Measurements from ENCODE around the gene PIWIL4.
"Not testable (repeated sequence)": the region's sequence is repeated elsewhere in the genome, so short reads cannot be mapped to it uniquely, and the experiment has no call there.

PIWIL4 gene

DNA sequence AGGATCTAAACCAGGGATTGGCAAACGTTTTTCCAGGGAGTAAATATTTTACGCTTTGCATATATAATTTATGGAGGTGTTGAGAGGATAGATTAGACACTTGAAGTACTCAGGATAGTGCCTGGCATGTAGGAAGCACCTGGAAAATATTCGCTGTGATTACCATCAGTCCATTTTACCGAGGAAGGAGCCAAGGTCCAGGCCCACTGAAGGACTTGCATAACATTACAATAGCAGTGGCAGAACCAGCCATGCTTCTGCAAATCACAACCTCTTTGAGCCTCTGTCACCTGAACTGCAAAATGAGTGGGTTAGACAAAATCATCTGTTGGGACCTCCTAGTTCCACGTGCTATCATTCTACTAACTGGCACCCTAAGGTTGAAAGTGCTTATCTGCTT lies 18.0 kb upstream of the PIWIL4 start:
- DNase-seq, result no peak

DNA sequence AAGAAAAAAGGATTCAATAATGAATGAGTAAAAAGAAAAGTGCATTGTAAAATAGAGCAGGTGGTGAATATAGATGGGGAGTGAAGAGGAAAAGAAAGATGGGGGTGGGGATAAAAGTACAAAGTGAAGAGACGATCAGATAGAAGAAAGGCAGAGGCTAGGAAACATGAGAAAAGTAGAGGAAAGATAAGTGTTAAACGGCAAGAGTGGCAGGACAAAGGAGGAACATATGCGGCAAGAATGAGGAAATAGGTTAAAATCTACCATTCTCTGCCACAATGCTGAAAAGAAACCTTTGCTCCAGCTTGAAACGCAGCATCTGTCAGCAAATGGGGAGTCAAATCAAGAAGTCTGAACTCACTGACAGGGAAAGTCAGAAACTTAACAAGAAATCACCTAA lies 16.7 kb upstream of the PIWIL4 start:
- DNase-seq, result no peak

- peak; percentile 10 for DNase-seq
Measured at GRCh38 chr11:94553938-94554337, 13.2 kb upstream of the PIWIL4 start.

DNA sequence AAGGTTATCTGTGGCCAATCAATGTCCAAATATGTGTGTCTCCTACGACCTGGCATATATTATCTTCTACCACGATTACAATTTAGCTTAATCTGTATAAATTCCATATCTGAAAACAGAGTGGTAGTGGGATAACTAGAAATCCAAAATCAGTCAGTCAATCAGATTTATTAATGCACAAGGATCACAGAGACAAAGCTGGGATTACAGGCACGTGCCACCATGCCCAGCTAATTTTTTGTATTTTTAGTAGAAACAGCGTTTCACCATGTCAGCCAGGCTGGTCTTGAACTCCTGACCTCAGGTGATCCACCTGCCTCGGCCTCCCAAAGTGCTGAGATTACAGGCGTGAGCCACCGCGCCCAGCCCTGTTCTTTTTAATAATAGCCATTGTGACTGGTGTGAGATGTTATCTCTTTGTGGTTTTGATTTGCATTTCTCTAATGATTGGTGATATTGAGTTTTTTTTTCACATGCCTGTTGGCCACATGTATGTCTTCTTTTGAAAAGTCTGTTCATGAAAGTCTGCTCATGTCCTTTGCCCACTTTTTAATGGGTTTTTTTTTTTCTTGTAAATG lies 11.3 kb upstream of the PIWIL4 start:
- DNase-seq, result not testable (repeated sequence)

- DNase-seq, result no peak
Measured at GRCh38 chr11:94557421-94557820, 9.7 kb upstream of the PIWIL4 start.

- no peak for DNase-seq
Measured at GRCh38 chr11:94557992-94558391, 9.2 kb upstream of the PIWIL4 start.

- no peak for DNase-seq
Measured at GRCh38 chr11:94558468-94558867, 8.7 kb upstream of the PIWIL4 start.

GRCh38 chr11:94558932-94559331 lies 8.2 kb upstream of the PIWIL4 start:
- DNase-seq, result no peak

GRCh38 chr11:94559361-94559760 lies 7.8 kb upstream of the PIWIL4 start:
- no peak for DNase-seq

DNA sequence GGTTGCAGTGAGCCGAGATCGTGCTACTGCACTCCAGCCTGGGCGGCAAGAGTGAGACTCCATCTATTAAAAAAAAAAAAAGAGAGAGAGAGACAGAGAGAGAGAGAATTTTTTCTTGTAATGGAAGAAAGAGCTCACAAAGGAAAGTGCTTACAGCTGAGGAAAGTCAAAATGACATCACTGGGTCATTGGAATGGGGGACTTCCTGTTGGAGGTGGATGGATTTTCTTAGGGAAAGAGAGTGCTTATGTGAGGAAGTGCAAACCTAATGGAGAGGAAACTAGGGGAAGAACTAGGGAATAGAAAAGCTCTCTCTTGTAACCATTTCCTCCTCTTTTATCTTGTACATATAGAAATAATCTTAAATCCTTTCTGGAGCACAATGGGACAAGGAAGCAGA lies 6.3 kb upstream of the PIWIL4 start:
- DNase-seq, result no peak

GRCh38 chr11:94563176-94563847 lies 3.9 kb upstream of the PIWIL4 start:
- peak; percentile 72 for DNase-seq

- DNase-seq, result no peak
Measured at GRCh38 chr11:94563848-94564467, 3.2 kb upstream of the PIWIL4 start.

DNA sequence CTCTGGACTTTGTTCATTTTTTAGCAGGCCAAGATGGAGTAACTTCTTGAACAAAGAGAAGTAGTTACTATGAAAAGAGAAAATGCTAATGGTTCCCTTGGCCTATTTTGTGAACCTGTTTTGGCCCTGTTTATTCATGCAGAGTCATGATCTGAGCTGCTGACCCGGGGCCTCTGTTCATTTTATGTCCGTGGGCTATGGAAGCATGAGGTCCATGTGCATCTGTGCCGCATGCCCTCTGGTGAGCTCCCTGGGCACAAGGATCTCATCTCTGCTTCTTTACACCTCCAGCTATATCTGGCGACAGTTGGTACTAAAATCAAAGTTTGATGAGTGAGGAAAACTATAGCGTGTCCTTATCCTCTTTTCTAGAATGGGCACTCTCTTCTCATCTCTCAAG lies 1.0 kb downstream of the PIWIL4 start:
- no peak for DNase-seq

DNA sequence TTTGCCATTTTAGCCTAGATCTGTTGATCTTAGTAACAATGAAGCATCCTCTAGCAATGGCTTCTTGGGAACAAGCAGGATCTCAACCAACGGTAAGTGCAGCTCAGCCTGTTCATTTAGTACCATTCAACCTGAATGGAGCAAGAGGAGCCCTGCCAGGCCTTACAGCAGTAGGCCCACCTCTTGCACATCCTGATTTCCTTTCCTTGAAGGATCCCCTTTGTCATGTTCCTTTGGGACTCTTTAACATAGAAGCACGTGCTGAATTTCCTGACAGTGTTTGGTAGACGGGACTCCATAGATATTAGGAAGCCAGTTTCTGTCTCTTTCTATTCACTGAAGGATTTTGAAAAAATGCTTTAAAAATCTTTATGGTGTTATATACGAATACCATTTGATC lies 1.5 kb downstream of the PIWIL4 start:
- DNase-seq, result no peak

- not testable (repeated sequence) for DNase-seq
Measured at GRCh38 chr11:94572975-94573374, 5.8 kb downstream of the PIWIL4 start.

DNA sequence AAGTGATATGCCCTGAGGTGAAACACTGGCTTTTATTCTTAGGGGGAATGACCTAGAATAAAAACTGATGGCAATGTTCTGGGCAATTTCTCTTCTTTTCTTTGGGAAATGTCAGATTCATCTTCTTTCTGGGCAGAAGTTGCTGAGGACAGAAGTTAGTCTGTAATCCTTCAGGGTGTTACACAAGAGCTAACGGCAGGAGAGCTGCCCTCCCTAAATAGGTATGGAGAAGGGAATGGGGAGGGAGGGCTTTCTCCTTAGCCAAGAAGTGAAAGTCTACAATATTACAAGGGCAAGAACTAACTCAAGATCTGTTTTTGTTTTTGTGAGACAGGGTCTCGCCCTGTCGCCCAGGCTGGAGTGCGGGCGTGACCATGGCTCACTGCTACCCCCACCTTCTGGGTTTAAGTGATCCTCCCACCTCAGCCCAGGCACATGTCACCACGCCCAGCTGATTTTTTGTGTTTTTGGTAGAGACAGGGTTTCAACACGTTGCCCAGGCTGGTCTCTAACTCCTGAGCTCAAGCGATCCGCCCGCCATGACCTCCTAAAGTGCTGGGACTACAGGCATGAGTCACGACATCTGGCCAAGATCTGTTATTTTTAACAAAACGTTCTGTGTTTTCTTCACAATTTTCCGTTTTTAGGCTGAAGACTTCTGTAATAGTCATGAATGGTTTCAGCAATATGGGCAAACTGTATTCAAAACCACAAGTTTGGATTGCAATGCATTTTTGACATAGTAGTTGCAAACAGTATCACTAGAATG lies 7.2 kb downstream of the PIWIL4 start:
- peak; percentile 69 for DNase-seq

DNA sequence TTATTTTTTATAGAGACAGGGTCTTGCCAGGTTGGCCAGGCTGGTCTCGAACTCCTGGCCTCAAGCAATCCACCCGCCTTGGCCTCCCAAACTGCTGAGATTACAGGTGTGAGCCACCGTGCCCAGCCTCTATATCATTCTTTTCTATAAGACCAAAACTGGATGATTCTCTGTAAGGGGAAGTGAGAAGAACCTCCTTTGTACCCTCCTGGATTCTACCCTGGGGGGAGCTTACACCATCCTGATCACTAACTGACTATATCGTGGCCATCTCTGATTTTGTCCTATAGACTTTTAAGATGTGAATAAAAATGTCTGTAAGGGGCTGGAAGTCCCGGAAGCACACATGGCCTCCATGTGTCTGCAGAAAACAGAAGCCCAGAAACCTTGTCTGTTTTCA lies 9.1 kb downstream of the PIWIL4 start:
- DNase-seq, result no peak

GRCh38 chr11:94577841-94578240 lies 10.7 kb downstream of the PIWIL4 start:
- DNase-seq, result no peak

DNA sequence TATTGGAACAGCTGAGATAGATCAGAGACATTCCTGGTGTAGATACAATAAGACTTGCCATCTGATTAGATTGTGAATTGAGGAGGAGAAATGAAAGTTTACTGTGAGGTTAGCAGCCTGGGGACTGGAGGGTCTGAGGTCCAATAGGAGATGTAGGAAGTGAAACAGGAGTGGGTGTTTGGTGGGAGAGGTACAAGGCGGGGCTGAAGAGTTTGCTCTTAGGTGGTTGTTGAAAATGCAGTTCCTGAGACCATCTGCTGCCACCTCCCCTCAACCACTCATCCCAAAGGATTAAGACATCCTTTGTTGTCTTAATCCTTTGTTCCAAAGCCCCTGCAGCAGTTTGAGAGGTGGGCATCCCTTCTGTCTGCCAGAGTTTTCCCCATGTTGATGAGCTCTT lies 14.8 kb downstream of the PIWIL4 start:
- no peak for DNase-seq

DNA sequence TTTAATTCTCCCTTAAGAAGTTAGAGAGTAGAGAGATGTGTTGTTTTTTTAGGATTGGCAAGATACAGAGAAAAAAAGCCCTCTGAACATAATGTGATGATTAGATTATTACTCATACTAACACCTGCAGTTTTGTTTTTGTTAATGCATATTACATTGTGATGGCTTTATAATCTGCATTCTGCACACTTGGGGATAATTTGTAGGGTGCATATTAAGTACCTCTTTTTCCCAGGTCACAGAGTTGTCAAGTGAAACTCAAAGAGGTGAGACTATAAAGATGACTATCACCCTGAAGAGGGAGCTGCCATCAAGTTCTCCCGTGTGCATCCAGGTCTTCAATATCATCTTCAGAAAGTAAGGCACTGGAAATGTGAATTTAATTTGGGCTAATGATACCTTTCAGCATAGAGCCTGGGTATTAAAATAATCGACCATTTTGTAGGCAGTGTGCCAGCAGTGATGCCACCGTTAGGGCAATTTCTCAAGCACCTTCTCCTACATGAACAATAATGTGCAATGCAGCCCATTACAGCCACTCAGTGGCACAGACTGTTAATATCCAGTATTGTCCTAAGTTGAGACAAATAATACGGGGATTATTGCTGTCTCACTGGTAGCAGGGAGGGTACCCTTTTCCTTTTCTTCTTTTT lies 16.2 kb downstream of the PIWIL4 start:
- no peak for DNase-seq

- DNase-seq, result no peak
Measured at GRCh38 chr11:94583866-94584500, 16.8 kb downstream of the PIWIL4 start.

GRCh38 chr11:94584978-94585377 lies 17.8 kb downstream of the PIWIL4 start:
- no peak for DNase-seq

GRCh38 chr11:94585399-94585798 lies 18.2 kb downstream of the PIWIL4 start:
- DNase-seq, result no peak

All from NCI-H226 (cell line).